Natural killer cell treated with Interleukin-12 subunit alpha and Interleukin-12 subunit beta and Interleukin-15 and Interleukin-18, amount 100 ng/mL, for 72 hours (primary cell): ENCODE results near the gene GNA12. TPM values are rescaled to one million over a fixed set of nuclear protein-coding genes. Genes with fewer than 3 reads are reported as not detected.
"Not testable (repeated sequence)": the region's sequence is repeated elsewhere in the genome, so short reads cannot be mapped to it uniquely, and the experiment has no call there.

ENCODE experiments used
- ATAC-seq, 2 donors: fragments of 150-1000 bp; cut with Tn5 transposase in 1 of 2; sonication (Bioruptor Pico), chemical (Tn5 transposase) in 1 of 2; 2 replicates each; pipeline ENCODE4 v1.10.0; 2021
- DNase-seq: peaks from one replicate; pipeline ENCODE4 v3.0.0; 2022; ENCODE audit warnings: low spot score
- H3K27ac Mint-ChIP-seq, 2 donors: 1 replicate in 1 of 2; 2 replicates in 1 of 2; pipeline ENCODE4 v1.8.0; 2022; ENCODE audit warnings: mixed read lengths in 2 of 2, mild to moderate bottlenecking in 1 of 2, moderate library complexity in 1 of 2
- H3K27me3 Mint-ChIP-seq, 2 donors: 1 replicate in 1 of 2; 2 replicates in 1 of 2; pipeline ENCODE4 v1.8.0; 2022; ENCODE audit warnings: mixed read lengths in 2 of 2
- H3K36me3 Mint-ChIP-seq: one replicate; pipeline ENCODE4 v1.8.0; 2022; ENCODE audit warnings: mixed read lengths
- H3K4me1 Mint-ChIP-seq, 2 donors: 1 replicate in 1 of 2; 2 replicates in 1 of 2; pipeline ENCODE4 v1.8.0; 2022; ENCODE audit warnings: low read depth in 2 of 2, mixed read lengths in 2 of 2, mild to moderate bottlenecking in 1 of 2
- H3K4me3 Mint-ChIP-seq: one replicate; pipeline ENCODE4 v1.8.0; 2022; ENCODE audit warnings: mixed read lengths
- H3K9me3 Mint-ChIP-seq: 2 replicates; pipeline ENCODE4 v1.8.0; 2022; ENCODE audit warnings: mixed read lengths
- total RNA-seq, 2 donors: library from RNA; stranded (reverse); gene quantifications; one replicate each; pipeline ENCODE4 v1.2.3, GENCODE V29; 2022

The GNA12 gene
- total RNA-seq, 2 donors from 2014 or later: 15.5 to 27.1 TPM

- ATAC-seq (no peak), DNase-seq (no peak)
- no peaks in the 10 kb centered on the region for H3K9me3 Mint-ChIP-seq
- no peaks in the 10 kb centered on the region for H3K36me3 Mint-ChIP-seq
- H3K27me3 Mint-ChIP-seq: peaks cover 18 to 38% of the 10 kb centered on the region in 2 donors
- no peak overlapping the region for H3K27ac Mint-ChIP-seq
- no peak overlapping the region for H3K4me3 Mint-ChIP-seq
- H3K4me1 Mint-ChIP-seq: peaks cover 13 to 19% of the 10 kb centered on the region in 2 donors
Measured at GRCh38 chr7:2707481-2707880, 136.6 kb downstream of the GNA12 start.

- Mint-ChIP-seq H3K4me3 (no peak overlapping the region), H3K9me3 (no peaks in the 10 kb centered on the region), H3K4me1 (peaks cover 19% of the 10 kb centered on the region in 2 donors), H3K36me3 (no peaks in the 10 kb centered on the region), H3K27ac (no peak overlapping the region), H3K27me3 (peaks cover 23 to 40% of the 10 kb centered on the region in 2 donors)
- no peak for ATAC-seq
- no peak for DNase-seq
Measured at GRCh38 chr7:2706685-2707126, 137.4 kb downstream of the GNA12 start.

- H3K36me3 Mint-ChIP-seq: no peaks in the 10 kb centered on the region
- ATAC-seq (no peak), DNase-seq (no peak)
- no peak overlapping the region for H3K27ac Mint-ChIP-seq
- H3K27me3 Mint-ChIP-seq: peaks cover 23 to 35% of the 10 kb centered on the region in 2 donors
- no peak overlapping the region for H3K4me3 Mint-ChIP-seq
- peaks cover 14 to 15% of the 10 kb centered on the region in 2 donors for H3K4me1 Mint-ChIP-seq
- no peaks in the 10 kb centered on the region for H3K9me3 Mint-ChIP-seq
Measured at GRCh38 chr7:2705371-2706096, 138.6 kb downstream of the GNA12 start.

DNA sequence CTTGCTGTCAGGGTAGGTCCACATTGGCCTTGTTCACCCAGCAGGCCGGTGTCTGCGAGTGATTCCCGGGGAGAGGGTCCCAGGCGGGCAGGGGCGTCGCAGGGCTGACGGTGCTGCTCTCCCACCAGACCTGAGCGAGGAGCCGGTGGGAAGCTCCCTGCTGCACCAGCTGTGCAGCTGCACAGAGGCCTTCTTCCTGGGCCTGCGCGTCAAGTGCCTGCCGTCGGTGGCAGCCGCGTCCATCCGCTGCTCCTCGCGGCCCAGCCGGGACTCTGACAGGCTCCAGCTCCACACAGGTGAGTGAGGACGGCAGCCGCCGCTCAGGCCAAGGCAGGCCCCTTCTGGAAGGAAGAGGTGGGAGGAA is 141.5 kb downstream of the GNA12 start:
- Mint-ChIP-seq H3K36me3 (no peaks in the 10 kb centered on the region), H3K27ac (peak overlapping the region in 1 of 2 donors; percentile 40), H3K9me3 (no peaks in the 10 kb centered on the region), H3K4me1 (peaks cover 23 to 30% of the 10 kb centered on the region in 2 donors), H3K27me3 (peaks cover 21 to 32% of the 10 kb centered on the region in 2 donors), H3K4me3 (no peak overlapping the region)
- no peak for DNase-seq
- no peak for ATAC-seq

DNA sequence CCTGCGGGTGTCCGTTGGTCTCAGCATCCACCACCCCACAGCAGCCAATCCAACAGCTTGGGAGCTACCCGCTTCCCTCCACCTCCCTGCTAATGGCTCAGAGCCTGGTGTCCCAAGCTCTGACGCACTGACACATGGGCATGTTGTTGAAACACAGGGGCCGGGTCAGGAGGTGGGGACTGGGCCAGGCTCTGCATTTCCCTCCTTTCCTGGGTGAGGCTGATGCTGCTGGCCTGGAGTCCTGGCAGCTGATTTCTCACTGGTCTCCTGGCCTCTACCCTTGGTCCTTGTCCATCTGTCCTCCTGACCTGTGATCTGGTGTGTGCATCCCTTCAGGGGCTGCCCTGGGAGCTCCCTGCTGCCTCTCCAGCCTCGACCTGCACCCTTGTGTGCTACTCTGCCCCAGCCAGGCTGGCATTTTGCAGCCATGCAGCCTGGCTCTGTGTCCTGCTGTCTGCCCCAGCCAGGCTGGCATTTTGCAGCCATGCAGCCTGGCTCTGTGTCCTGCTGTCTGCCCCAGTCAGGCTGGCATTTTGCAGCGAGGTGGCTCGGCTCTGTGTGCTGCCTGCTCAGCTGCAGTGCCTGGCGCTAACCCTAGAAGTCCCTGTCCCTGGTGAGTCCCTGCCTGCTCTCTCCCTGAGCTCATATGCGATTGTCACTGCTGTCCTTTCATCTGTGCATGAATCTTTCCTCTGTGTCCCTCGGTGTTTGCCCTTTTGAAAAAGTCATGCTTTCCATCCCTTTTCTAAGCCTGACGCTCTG is 142.1 kb downstream of the GNA12 start:
- Mint-ChIP-seq H3K27me3 (peaks cover 15 to 29% of the 10 kb centered on the region in 2 donors), H3K4me1 (peaks cover 23 to 30% of the 10 kb centered on the region in 2 donors), H3K9me3 (no peaks in the 10 kb centered on the region), H3K36me3 (no peaks in the 10 kb centered on the region), H3K27ac (peak overlapping the region in 1 of 2 donors; percentile 40), H3K4me3 (no peak overlapping the region)
- DNase-seq (no peak), ATAC-seq (no peak)

DNA sequence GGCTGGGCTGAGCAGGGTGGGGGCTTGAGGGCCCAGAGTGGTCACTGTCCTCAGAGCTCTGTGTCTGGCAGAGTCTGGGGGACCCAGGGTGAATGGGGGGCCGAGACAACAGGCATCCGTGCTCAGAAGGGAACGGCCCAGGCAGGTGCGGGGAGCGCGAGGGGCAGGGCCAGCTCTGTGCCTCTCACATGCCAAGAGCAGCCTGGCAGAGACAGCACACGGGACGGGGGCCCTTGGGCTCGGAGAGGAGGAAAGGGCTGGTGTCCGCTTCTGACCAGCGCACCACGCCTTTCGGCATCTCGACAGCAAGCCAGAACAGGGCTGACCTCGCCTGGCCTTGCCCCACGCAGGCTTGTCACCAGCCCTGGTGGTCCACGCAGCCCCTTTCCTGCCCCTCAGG is 142.7 kb downstream of the GNA12 start:
- peaks cover 10 to 24% of the 10 kb centered on the region in 2 donors for H3K27me3 Mint-ChIP-seq
- no peaks in the 10 kb centered on the region for H3K9me3 Mint-ChIP-seq

GRCh38 chr7:2700141-2700850 is 143.8 kb downstream of the GNA12 start:
- ATAC-seq (no peak), DNase-seq (no peak)
- Mint-ChIP-seq H3K27me3 (peaks cover 8 to 19% of the 10 kb centered on the region in 2 donors), H3K27ac (peak overlapping the region in 1 of 2 donors; percentile 43), H3K4me3 (no peak overlapping the region), H3K9me3 (no peaks in the 10 kb centered on the region), H3K4me1 (peaks cover 23 to 30% of the 10 kb centered on the region in 2 donors), H3K36me3 (no peaks in the 10 kb centered on the region)

More for the DNA sequence above, 142.7 kb downstream of the GNA12 start:
- Mint-ChIP-seq H3K27ac (no peak overlapping the region), H3K4me3 (no peak overlapping the region), H3K36me3 (no peaks in the 10 kb centered on the region), H3K4me1 (peaks cover 23 to 30% of the 10 kb centered on the region in 2 donors)
- no peak for DNase-seq
- ATAC-seq: no peak

DNA sequence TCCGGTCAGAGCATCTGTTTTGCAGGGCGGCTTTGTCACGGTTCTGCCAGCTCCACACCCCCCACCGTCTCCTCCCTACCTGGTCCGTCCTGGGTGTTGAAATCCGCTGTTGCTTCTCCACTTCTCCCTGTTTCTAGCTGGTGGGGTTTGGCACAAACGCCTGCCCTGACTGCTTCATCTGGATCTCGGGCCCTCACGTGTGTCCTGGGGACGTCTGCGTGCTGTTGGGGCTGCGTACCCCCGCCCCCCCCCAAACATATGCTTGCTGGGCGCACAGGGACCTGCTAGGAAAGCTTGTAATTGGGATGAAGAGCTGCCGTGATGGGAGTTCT is 144.9 kb downstream of the GNA12 start:
- ATAC-seq (no peak), DNase-seq (no peak)
- no peaks in the 10 kb centered on the region for H3K36me3 Mint-ChIP-seq
- H3K27ac Mint-ChIP-seq: peak overlapping the region in 1 of 2 donors; percentile 55
- H3K4me3 Mint-ChIP-seq: peak overlapping the region; percentile 65
- peaks cover 23 to 30% of the 10 kb centered on the region in 2 donors for H3K4me1 Mint-ChIP-seq
- peaks cover 8 to 14% of the 10 kb centered on the region in 2 donors for H3K27me3 Mint-ChIP-seq
- no peaks in the 10 kb centered on the region for H3K9me3 Mint-ChIP-seq

DNA sequence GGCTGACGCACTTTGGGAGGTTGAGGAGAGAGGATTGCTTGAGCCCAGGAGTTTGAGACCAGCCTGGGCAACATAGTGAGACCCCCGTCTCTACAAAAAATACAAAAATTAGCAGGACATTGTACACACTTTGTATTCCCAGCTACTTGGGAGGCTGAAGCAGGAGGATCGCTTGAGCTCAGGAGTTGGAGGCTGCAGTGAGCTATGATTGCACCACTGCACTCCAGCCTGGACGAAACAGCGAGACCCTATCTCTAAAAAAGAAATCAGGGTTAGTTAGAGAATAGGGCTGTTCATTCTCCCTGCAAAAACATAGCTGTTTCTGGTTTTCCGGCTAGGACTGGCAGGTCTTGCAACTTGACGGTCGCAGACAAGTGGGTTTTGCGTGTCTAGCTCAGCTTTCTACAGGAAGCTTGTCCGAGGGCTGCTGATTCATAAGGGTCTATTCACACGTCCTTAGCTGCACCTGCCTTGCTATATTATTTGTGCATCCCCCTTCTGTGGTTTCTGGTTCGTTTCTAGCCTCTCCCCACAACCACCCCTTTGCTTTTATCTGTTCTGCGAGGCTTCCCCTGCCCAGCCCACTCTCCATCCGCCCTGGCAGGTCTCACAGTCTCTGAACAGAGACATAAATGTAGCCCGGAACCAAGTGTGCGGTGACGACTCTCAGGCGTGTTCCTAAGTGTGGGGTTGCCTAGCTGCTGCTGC is 145.4 kb downstream of the GNA12 start:
- peaks cover 23 to 30% of the 10 kb centered on the region in 2 donors for H3K4me1 Mint-ChIP-seq
- ATAC-seq: peak; percentile 93 to 96
- peak; percentile 82 for DNase-seq
- no peaks in the 10 kb centered on the region for H3K9me3 Mint-ChIP-seq
- H3K27me3 Mint-ChIP-seq: peaks cover 8 to 17% of the 10 kb centered on the region in 2 donors
- H3K36me3 Mint-ChIP-seq: no peaks in the 10 kb centered on the region
- H3K27ac Mint-ChIP-seq: peak overlapping the region in 1 of 2 donors; percentile 55
- peak overlapping the region; percentile 65 for H3K4me3 Mint-ChIP-seq

DNA sequence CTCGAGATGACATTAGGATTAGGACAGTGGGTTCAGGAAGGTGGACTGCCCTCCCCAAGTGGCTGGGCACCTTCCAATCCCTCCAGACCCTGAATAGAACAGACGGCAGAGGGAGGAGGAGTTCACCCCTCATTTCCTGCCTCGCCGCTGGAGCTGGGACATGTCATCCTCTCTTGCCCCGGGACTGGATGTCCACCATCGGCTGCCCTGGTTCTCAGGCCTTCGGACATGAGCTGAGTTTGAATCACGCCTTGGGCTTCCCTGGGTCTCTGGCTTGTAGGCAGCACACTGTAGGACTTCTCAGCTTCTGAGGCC is 150.0 kb downstream of the GNA12 start:
- H3K9me3 Mint-ChIP-seq, H3K4me3 Mint-ChIP-seq, H3K27ac Mint-ChIP-seq, H3K36me3 Mint-ChIP-seq, DNase-seq, ATAC-seq: not testable (repeated sequence)
- Mint-ChIP-seq H3K27me3 (peaks cover 21 to 23% of the 10 kb centered on the region in 2 donors), H3K4me1 (peaks cover 18 to 23% of the 10 kb centered on the region in 2 donors)

- H3K4me3 Mint-ChIP-seq, ATAC-seq, H3K27ac Mint-ChIP-seq, H3K9me3 Mint-ChIP-seq, H3K36me3 Mint-ChIP-seq, DNase-seq: not testable (repeated sequence)
- peaks cover 18 to 23% of the 10 kb centered on the region in 2 donors for H3K4me1 Mint-ChIP-seq
- H3K27me3 Mint-ChIP-seq: peaks cover 26 to 28% of the 10 kb centered on the region in 2 donors
Measured at GRCh38 chr7:2693420-2694121, 150.5 kb downstream of the GNA12 start.

- no peaks in the 10 kb centered on the region for H3K9me3 Mint-ChIP-seq
- no peak overlapping the region for H3K4me3 Mint-ChIP-seq
- peaks cover 14 to 18% of the 10 kb centered on the region in 2 donors for H3K4me1 Mint-ChIP-seq
- H3K27me3 Mint-ChIP-seq: peaks cover 27 to 30% of the 10 kb centered on the region in 2 donors
- no peak for ATAC-seq
- DNase-seq: no peak
- H3K36me3 Mint-ChIP-seq: no peaks in the 10 kb centered on the region
- no peak overlapping the region for H3K27ac Mint-ChIP-seq
Measured at GRCh38 chr7:2692543-2692942, 151.6 kb downstream of the GNA12 start.
